Measurements from ENCODE around the gene PCNA.

DNA sequence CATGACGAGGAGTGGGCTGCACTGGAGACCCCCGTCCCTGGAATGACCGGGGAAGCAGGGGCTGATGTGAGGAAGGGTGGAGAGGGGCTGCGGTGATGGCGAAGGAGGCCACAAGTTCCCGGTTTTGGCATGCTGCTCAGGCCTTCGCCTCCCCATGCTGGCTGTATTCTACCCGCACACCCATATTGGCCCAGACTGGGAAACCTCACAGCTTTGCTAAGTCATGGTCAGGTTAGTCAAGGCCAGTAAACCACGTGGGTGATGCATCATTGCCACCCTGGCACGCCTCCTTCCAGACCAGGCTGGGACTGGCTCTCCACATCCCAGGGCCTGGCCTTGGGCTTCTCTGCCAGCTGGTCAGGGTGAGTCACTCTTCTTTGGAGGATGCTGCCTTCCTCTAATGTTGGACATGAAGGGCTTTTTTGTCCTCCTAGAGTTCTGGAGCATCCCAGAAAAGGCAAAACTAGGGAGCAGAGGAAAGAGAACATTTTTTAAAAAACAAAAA, 53.8 kb downstream of the PCNA start:
- TF ChIP-seq, protein P1, sequence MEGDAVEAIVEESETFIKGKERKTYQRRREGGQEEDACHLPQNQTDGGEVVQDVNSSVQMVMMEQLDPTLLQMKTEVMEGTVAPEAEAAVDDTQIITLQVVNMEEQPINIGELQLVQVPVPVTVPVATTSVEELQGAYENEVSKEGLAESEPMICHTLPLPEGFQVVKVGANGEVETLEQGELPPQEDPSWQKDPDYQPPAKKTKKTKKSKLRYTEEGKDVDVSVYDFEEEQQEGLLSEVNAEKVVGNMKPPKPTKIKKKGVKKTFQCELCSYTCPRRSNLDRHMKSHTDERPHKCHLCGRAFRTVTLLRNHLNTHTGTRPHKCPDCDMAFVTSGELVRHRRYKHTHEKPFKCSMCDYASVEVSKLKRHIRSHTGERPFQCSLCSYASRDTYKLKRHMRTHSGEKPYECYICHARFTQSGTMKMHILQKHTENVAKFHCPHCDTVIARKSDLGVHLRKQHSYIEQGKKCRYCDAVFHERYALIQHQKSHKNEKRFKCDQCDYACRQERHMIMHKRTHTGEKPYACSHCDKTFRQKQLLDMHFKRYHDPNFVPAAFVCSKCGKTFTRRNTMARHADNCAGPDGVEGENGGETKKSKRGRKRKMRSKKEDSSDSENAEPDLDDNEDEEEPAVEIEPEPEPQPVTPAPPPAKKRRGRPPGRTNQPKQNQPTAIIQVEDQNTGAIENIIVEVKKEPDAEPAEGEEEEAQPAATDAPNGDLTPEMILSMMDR (conservative IDR thresholded peaks at IDR 0.05 in 1 of 2, IDR thresholded peaks at IDR 0.05 in 1 of 2; ENCODE audit: low read depth in 1 of 2, low read length in 2 of 2), result no peak
- TF ChIP-seq EZH2 (IDR thresholded peaks at IDR 0.05; ENCODE audit: low read length, missing control alignments), result no peak
